ENCODE data around the gene TMCC2.

DNA sequence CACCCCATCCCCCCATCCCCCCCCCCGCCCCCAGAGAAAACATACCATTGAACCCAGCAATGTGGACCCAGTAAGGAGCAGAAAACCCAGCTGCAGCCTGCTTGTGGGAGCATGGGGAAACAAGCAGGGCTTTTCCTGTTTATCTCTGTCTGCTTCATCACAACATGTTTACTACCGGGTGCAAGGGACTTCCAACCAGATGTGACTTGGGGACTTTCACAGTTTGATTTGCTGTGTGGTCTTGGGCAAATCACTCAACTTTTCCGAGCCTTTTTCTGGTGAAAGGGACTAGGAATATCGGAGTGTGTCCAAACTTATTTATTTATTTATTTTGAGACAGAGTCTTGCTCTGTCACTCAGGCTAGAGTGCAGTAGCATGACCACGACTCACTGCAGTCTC, 3.2 kb downstream of the TMCC2 start:
- TF ChIP-seq, protein P1, sequence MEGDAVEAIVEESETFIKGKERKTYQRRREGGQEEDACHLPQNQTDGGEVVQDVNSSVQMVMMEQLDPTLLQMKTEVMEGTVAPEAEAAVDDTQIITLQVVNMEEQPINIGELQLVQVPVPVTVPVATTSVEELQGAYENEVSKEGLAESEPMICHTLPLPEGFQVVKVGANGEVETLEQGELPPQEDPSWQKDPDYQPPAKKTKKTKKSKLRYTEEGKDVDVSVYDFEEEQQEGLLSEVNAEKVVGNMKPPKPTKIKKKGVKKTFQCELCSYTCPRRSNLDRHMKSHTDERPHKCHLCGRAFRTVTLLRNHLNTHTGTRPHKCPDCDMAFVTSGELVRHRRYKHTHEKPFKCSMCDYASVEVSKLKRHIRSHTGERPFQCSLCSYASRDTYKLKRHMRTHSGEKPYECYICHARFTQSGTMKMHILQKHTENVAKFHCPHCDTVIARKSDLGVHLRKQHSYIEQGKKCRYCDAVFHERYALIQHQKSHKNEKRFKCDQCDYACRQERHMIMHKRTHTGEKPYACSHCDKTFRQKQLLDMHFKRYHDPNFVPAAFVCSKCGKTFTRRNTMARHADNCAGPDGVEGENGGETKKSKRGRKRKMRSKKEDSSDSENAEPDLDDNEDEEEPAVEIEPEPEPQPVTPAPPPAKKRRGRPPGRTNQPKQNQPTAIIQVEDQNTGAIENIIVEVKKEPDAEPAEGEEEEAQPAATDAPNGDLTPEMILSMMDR (IDR thresholded peaks at IDR 0.05; ENCODE audit: low read depth, low read length, poor library complexity, severe bottlenecking): no peak
- no peak for TF ChIP-seq EZH2phosphoT487 (IDR thresholded peaks at IDR 0.05; ENCODE audit: borderline replicate concordance, low read length)

Data from DOHH2 (cell line).